ENCODE measurements around the gene CCDC200.
"Not testable (repeated sequence)": the region's sequence is repeated elsewhere in the genome, so short reads cannot be mapped to it uniquely, and the experiment has no call there.

The CCDC200 gene

DNA sequence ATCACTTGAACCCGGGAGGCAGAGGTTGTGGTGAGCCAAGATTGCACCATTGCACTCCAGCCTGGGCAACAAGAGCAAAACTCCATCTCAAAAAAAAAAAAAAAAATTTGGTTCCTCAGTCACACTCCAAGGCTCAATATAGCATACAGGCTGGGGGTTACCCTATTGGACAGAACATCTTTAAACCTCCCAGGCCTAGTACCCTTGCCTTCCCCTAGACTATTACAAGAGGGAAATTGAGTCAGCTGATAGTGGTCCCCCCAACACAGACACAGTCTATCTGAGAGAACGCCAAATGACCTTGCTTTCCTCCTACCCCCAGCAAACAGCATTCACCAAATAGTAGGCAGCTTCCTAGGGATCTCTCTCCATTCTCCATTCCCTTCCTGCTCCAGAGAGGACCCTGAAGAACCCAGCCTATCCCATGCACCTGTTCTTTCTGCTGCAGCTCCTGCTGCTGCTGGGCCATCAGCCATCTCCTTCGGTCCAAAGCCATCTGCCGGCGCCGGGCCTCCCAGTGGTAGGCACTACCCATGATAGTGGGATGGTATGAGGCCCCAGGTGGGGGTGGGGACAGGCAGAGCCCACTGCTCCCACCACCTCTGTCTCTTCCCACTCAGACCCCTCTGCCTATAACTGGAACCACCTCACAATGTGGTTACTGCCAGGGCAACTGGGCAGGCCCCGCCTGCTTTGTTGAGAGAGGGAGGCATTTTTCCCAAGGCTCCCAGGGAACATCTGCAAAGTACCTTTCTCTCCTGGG is at the start of gene CCDC200:
CCDC200 (minus strand) TSS at position 604 of the 763 bp plus-strand sequence; CDS start at position 535, 69 bp downstream.
- H2AFZ ChIP-seq (ENCODE audit: low read depth, low read length); H3K36me3 ChIP-seq (replicated peaks; ENCODE audit: low read depth, low read length); H3K27ac ChIP-seq (ENCODE audit: low read length): not testable (repeated sequence)

DNA sequence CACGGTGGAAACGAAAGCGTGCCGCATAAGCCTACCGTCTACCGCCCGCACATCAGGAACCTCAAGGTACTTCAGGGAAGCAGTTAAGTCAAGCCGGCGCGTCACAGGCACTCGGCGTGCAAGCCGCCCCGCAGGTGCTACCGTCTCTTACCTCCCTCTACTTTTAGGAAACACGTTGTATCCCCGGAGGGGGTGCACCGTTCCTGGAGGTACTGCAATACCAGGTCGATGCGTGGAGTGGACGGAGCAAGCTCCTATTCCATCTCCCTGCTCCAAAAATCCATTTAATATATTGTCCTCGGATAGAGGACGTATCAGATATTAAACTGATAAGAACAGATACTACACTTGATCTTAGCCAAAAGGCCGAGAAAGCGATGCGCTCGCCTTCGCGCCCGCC is 44.5 kb upstream of the CCDC200 start:
- H3K4me1 ChIP-seq (ENCODE audit: low read length); H4K20me1 ChIP-seq (ENCODE audit: insufficient read depth, low read length); H3K9me3 ChIP-seq (ENCODE audit: insufficient read depth, low read length); H3K79me2 ChIP-seq (ENCODE audit: low read length); H3K9ac ChIP-seq (ENCODE audit: low read length); H3K27ac ChIP-seq (ENCODE audit: low read length); H3K4me3 ChIP-seq (ENCODE audit: low read length); H3K27me3 ChIP-seq (ENCODE audit: low read depth, low read length); H3K36me3 ChIP-seq (replicated peaks; ENCODE audit: low read depth, low read length); H3K4me2 ChIP-seq (ENCODE audit: low read length); H2AFZ ChIP-seq (ENCODE audit: low read depth, low read length): not testable (repeated sequence)

More for the DNA sequence above, at the start of gene CCDC200:
- H3K79me2 ChIP-seq (ENCODE audit: low read length); H3K4me1 ChIP-seq (ENCODE audit: low read length); H4K20me1 ChIP-seq (ENCODE audit: insufficient read depth, low read length); H3K9me3 ChIP-seq (ENCODE audit: insufficient read depth, low read length); H3K27me3 ChIP-seq (ENCODE audit: low read depth, low read length); H3K9ac ChIP-seq (ENCODE audit: low read length); H3K4me3 ChIP-seq (ENCODE audit: low read length); H3K4me2 ChIP-seq (ENCODE audit: low read length): not testable (repeated sequence)

DNA sequence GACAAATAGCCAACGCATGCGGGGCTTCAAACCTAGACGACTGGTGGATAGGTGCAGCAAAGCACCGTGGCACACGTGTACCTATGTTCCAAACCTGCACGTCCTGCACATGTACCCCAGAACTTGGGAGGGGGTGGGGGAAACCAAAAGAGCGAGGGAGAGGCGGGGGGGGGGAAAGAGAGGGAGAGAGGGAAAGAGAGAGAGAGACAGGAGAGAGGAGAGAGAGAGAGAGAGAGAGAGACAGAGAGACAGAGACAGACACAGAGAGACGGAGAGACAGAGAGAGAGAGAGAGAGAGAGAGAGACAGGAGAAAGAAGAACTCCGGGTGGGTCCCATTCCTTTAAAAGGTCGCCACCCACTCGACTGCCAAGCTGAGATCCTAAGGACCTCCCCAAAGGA is 44.1 kb upstream of the CCDC200 start:
- not testable (repeated sequence) for H3K4me1 ChIP-seq (ENCODE audit: low read length); H3K79me2 ChIP-seq (ENCODE audit: low read length); H3K4me3 ChIP-seq (ENCODE audit: low read length); H3K27me3 ChIP-seq (ENCODE audit: low read depth, low read length); H4K20me1 ChIP-seq (ENCODE audit: insufficient read depth, low read length); H3K27ac ChIP-seq (ENCODE audit: low read length); H3K9me3 ChIP-seq (ENCODE audit: insufficient read depth, low read length); H3K4me2 ChIP-seq (ENCODE audit: low read length); H2AFZ ChIP-seq (ENCODE audit: low read depth, low read length); H3K9ac ChIP-seq (ENCODE audit: low read length); H3K36me3 ChIP-seq (replicated peaks; ENCODE audit: low read depth, low read length)

DNA sequence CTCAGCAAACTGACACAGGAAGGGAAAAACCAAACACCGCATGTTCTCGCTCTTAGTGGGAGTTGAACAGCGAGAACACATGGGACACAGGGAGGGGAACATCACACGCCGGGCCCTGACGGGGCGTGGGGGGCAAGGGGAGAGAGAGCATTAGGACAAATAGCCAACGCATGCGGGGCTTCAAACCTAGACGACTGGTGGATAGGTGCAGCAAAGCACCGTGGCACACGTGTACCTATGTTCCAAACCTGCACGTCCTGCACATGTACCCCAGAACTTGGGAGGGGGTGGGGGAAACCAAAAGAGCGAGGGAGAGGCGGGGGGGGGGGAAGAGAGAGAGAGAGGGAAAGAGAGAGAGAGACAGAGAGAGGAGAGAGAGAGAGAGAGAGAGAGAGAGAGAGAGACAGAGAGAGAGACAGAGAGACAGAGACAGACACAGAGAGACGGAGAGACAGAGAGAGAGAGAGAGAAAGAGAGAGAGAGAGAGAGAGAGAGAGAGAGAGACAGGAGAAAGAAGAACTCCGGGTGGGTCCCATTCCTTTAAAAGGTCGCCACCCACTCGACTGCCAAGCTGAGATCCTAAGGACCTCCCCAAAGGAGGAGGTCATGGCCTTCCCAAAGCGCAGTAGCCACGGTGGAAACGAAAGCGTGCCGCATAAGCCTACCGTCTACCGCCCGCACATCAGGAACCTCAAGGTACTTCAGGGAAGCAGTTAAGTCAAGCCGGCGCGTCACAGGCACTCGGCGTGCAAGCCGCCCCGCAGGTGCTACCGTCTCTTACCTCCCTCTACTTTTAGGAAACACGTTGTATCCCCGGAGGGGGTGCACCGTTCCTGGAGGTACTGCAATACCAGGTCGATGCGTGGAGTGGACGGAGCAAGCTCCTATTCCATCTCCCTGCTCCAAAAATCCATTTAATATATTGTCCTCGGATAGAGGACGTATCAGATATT is 42.4 kb upstream of the CCDC200 start:
- H3K79me2 ChIP-seq (ENCODE audit: low read length); H3K36me3 ChIP-seq (replicated peaks; ENCODE audit: low read depth, low read length); H3K4me1 ChIP-seq (ENCODE audit: low read length); H3K4me2 ChIP-seq (ENCODE audit: low read length); H3K4me3 ChIP-seq (ENCODE audit: low read length); H3K27ac ChIP-seq (ENCODE audit: low read length); H2AFZ ChIP-seq (ENCODE audit: low read depth, low read length); H4K20me1 ChIP-seq (ENCODE audit: insufficient read depth, low read length); H3K9me3 ChIP-seq (ENCODE audit: insufficient read depth, low read length); H3K9ac ChIP-seq (ENCODE audit: low read length); H3K27me3 ChIP-seq (ENCODE audit: low read depth, low read length): not testable (repeated sequence)

DNA sequence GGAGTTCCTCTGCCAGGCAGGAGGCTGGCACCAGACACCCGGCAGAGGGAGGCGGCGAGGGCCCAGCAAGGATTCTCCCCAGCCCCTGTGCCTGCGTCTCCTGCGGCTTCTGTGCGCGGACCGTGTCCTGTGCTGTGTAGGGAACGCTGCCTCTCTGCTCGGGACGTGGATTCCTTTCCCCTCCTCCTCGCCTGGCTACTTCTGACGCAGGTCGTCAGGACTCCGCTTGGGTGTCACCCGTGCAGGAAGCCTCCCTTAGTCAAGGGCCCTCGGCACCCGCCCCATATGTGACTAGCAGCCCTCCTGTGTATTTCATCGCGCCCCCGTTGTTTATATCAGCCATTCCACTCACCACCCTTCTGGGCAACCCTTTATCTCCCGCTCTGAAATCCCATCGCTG is 18.0 kb upstream of the CCDC200 start:
- H3K27me3 ChIP-seq (ENCODE audit: low read depth, low read length); H3K9ac ChIP-seq (ENCODE audit: low read length); H3K27ac ChIP-seq (ENCODE audit: low read length); H3K36me3 ChIP-seq (replicated peaks; ENCODE audit: low read depth, low read length); H3K9me3 ChIP-seq (ENCODE audit: insufficient read depth, low read length); H3K4me1 ChIP-seq (ENCODE audit: low read length); H3K4me3 ChIP-seq (ENCODE audit: low read length); H2AFZ ChIP-seq (ENCODE audit: low read depth, low read length); H3K79me2 ChIP-seq (ENCODE audit: low read length); H4K20me1 ChIP-seq (ENCODE audit: insufficient read depth, low read length); H3K4me2 ChIP-seq (ENCODE audit: low read length): not testable (repeated sequence)

DNA sequence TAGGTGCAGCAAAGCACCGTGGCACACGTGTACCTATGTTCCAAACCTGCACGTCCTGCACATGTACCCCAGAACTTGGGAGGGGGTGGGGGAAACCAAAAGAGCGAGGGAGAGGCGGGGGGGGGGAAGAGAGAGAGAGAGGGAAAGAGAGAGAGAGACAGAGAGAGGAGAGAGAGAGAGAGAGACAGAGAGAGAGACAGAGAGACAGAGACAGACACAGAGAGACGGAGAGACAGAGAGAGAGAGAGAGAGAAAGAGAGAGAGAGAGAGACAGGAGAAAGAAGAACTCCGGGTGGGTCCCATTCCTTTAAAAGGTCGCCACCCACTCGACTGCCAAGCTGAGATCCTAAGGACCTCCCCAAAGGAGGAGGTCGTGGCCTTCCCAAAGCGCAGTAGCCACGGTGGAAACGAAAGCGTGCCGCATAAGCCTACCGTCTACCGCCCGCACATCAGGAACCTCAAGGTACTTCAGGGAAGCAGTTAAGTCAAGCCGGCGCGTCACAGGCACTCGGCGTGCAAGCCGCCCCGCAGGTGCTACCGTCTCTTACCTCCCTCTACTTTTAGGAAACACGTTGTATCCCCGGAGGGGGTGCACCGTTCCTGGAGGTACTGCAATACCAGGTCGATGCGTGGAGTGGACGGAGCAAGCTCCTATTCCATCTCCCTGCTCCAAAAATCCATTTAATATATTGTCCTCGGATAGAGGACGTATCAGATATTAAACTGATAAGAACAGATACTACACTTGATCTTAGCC is 12.4 kb upstream of the CCDC200 start:
- not testable (repeated sequence) for H3K4me2 ChIP-seq (ENCODE audit: low read length); H3K36me3 ChIP-seq (replicated peaks; ENCODE audit: low read depth, low read length); H3K9me3 ChIP-seq (ENCODE audit: insufficient read depth, low read length); H4K20me1 ChIP-seq (ENCODE audit: insufficient read depth, low read length); H3K27ac ChIP-seq (ENCODE audit: low read length); H3K9ac ChIP-seq (ENCODE audit: low read length); H3K4me1 ChIP-seq (ENCODE audit: low read length); H2AFZ ChIP-seq (ENCODE audit: low read depth, low read length); H3K27me3 ChIP-seq (ENCODE audit: low read depth, low read length); H3K4me3 ChIP-seq (ENCODE audit: low read length); H3K79me2 ChIP-seq (ENCODE audit: low read length)

DNA sequence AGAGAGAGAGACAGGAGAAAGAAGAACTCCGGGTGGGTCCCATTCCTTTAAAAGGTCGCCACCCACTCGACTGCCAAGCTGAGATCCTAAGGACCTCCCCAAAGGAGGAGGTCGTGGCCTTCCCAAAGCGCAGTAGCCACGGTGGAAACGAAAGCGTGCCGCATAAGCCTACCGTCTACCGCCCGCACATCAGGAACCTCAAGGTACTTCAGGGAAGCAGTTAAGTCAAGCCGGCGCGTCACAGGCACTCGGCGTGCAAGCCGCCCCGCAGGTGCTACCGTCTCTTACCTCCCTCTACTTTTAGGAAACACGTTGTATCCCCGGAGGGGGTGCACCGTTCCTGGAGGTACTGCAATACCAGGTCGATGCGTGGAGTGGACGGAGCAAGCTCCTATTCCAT is 11.2 kb upstream of the CCDC200 start:
- H3K9ac ChIP-seq (ENCODE audit: low read length); H3K4me1 ChIP-seq (ENCODE audit: low read length); H3K27ac ChIP-seq (ENCODE audit: low read length); H4K20me1 ChIP-seq (ENCODE audit: insufficient read depth, low read length); H3K4me3 ChIP-seq (ENCODE audit: low read length); H3K79me2 ChIP-seq (ENCODE audit: low read length); H3K27me3 ChIP-seq (ENCODE audit: low read depth, low read length); H3K9me3 ChIP-seq (ENCODE audit: insufficient read depth, low read length); H3K36me3 ChIP-seq (replicated peaks; ENCODE audit: low read depth, low read length); H3K4me2 ChIP-seq (ENCODE audit: low read length); H2AFZ ChIP-seq (ENCODE audit: low read depth, low read length): not testable (repeated sequence)

DNA sequence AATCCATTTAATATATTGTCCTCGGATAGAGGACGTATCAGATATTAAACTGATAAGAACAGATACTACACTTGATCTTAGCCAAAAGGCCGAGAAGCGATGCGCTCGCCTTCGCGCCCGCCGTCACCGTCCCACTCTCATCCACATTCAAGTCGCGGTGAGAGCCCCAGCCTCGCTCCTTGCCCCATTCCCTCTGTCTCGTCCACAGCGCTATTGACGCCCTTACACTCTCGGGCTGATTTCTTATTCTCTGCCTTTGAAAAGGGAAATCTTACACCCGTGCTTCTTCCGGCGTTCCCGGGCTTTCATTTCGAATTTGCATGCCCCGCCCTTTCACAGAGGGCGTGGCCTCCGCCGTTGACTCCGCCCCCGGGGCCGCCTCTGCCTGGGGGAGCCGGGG is 5.5 kb upstream of the CCDC200 start, which contains the start of gene RNU2-1:
RNU2-1 (minus strand) TSS at position 101 of the 400 bp plus-strand sequence.
- not testable (repeated sequence) for H3K4me1 ChIP-seq (ENCODE audit: low read length); H3K36me3 ChIP-seq (replicated peaks; ENCODE audit: low read depth, low read length); H3K27ac ChIP-seq (ENCODE audit: low read length); H3K27me3 ChIP-seq (ENCODE audit: low read depth, low read length); H4K20me1 ChIP-seq (ENCODE audit: insufficient read depth, low read length); H3K79me2 ChIP-seq (ENCODE audit: low read length); H3K4me3 ChIP-seq (ENCODE audit: low read length); H3K9me3 ChIP-seq (ENCODE audit: insufficient read depth, low read length); H3K9ac ChIP-seq (ENCODE audit: low read length); H3K4me2 ChIP-seq (ENCODE audit: low read length); H2AFZ ChIP-seq (ENCODE audit: low read depth, low read length)

DNA sequence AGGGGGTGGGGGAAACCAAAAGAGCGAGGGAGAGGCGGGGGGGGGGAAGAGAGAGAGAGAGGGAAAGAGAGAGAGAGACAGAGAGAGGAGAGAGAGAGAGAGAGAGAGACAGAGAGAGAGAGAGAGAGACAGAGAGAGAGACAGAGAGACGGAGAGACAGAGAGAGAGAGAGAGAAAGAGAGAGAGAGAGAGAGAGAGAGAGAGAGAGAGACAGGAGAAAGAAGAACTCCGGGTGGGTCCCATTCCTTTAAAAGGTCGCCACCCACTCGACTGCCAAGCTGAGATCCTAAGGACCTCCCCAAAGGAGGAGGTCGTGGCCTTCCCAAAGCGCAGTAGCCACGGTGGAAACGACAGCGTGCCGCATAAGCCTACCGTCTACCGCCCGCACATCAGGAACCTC is 4.8 kb upstream of the CCDC200 start:
- not testable (repeated sequence) for H3K36me3 ChIP-seq (replicated peaks; ENCODE audit: low read depth, low read length); H3K27ac ChIP-seq (ENCODE audit: low read length); H2AFZ ChIP-seq (ENCODE audit: low read depth, low read length); H3K27me3 ChIP-seq (ENCODE audit: low read depth, low read length); H3K4me3 ChIP-seq (ENCODE audit: low read length); H3K79me2 ChIP-seq (ENCODE audit: low read length); H3K4me1 ChIP-seq (ENCODE audit: low read length); H4K20me1 ChIP-seq (ENCODE audit: insufficient read depth, low read length); H3K4me2 ChIP-seq (ENCODE audit: low read length); H3K9ac ChIP-seq (ENCODE audit: low read length); H3K9me3 ChIP-seq (ENCODE audit: insufficient read depth, low read length)
